Activated T-helper 1 cell treated with anti-CD3 and anti-CD28 coated beads, Interleukin-12 subunit alpha, Interleukin-12 subunit beta, Interleukin-2, Interleukin-4 antibody, amounts not matched to agents 30 ng/mL and 10 ng/mL and 1 ng/mL, durations not matched to agents 14 hours and 24 hours and 36 hours (primary cell): Measurements from ENCODE around the gene CEP70. TPM values are rescaled to one million over a fixed set of nuclear protein-coding genes. Genes with fewer than 3 reads are reported as not detected.

ENCODE experiments used
- DNase-seq: peaks from one replicate; pipeline ENCODE4 v3.0.0; 2021; ENCODE audit warnings: low spot score
- H3K27ac Mint-ChIP-seq: one replicate; pipeline ENCODE4 v1.8.0; 2021; ENCODE audit warnings: mild to moderate bottlenecking, mixed read lengths
- H3K27me3 Mint-ChIP-seq: one replicate; pipeline ENCODE4 v1.8.0; 2022; ENCODE audit warnings: mild to moderate bottlenecking, moderate library complexity, mixed read lengths; ENCODE audit not compliant: insufficient read depth
- H3K36me3 Mint-ChIP-seq: one replicate; pipeline ENCODE4 v1.8.0; 2021; ENCODE audit warnings: low read depth, mixed read lengths
- H3K4me1 Mint-ChIP-seq: one replicate; pipeline ENCODE4 v1.8.0; 2021; ENCODE audit warnings: low read depth, mixed read lengths
- H3K4me3 Mint-ChIP-seq: one replicate; pipeline ENCODE4 v1.8.0; 2021; ENCODE audit warnings: mild to moderate bottlenecking, moderate library complexity, mixed read lengths
- H3K9me3 Mint-ChIP-seq: one replicate; pipeline ENCODE4 v1.8.0; 2021; ENCODE audit warnings: mixed read lengths
- intact Hi-C: fragments of 100-400 bp; cut with micrococcal nuclease; formaldehyde crosslinking; loops from one replicate; pipeline ENCODE4 v1.15.1; 2024
- total RNA-seq: library from RNA; stranded (reverse); gene quantifications from 2 replicates; pipeline ENCODE4 v1.2.3, GENCODE V29; 2022

CEP70 gene
- total RNA-seq, 1 donor from 2014 or later: 2.4 TPM

DNA sequence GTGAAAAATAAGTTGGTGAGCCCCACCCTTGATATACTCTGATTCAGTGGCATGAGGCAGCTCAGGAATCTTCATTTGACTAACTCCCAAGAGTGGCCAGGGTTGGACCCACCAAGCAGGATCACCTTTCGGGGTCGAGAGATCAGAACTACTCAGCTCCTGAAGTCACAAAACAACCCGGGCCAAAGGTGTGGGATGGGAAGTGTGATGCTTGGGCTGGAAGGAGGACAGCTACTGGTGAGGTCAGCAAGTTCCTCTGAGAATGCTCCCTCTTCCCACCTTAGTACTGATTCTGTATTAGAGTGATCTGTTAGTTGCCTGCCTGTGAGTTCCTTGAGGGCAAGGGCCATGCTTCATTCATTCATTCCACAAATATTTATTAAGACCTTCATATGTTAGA lies 144.6 kb downstream of the CEP70 start:
- DNase-seq: no peak
- Mint-ChIP-seq H3K27ac (no peak overlapping the region), H3K36me3 (no peaks in the 10 kb centered on the region), H3K4me3 (no peak overlapping the region), H3K9me3 (no peaks in the 10 kb centered on the region), H3K4me1 (no peaks in the 10 kb centered on the region), H3K27me3 (peaks cover 8% of the 10 kb centered on the region)
- intact Hi-C loops: no loop called here

- Mint-ChIP-seq H3K27ac (no peak overlapping the region), H3K9me3 (no peaks in the 10 kb centered on the region), H3K4me3 (no peak overlapping the region), H3K36me3 (no peaks in the 10 kb centered on the region), H3K4me1 (no peaks in the 10 kb centered on the region), H3K27me3 (peaks cover 8% of the 10 kb centered on the region)
- no peak for DNase-seq
- intact Hi-C loops: no loop called here
These were observed 145.4 kb downstream of the CEP70 start for GRCh38 chr3:138448631-138449030.

DNA sequence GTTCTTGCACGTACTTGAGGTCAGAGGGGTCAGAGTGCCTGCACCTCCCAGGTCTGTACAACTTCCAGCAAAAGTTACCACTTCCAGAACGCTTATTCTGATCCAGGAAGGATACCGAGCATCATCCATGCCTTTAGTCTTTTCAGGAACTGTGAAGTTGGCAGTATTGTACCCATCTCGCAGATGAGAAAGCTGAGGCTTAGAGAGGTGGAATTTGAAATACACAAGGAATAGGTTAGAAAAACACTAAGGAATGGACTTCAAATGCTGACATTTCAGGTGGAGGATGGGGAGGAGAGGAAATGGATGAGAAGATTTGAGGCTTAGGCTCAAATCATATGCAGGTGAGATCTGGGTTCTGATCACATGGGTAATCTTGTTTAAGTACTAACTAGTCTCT lies 148.4 kb downstream of the CEP70 start:
- H3K27ac Mint-ChIP-seq: no peak overlapping the region
- no peak for DNase-seq
- intact Hi-C loops: no loop called here
- H3K4me1 Mint-ChIP-seq: no peaks in the 10 kb centered on the region
- H3K36me3 Mint-ChIP-seq: no peaks in the 10 kb centered on the region
- H3K27me3 Mint-ChIP-seq: peaks cover 7% of the 10 kb centered on the region
- no peaks in the 10 kb centered on the region for H3K9me3 Mint-ChIP-seq
- no peak overlapping the region for H3K4me3 Mint-ChIP-seq

DNA sequence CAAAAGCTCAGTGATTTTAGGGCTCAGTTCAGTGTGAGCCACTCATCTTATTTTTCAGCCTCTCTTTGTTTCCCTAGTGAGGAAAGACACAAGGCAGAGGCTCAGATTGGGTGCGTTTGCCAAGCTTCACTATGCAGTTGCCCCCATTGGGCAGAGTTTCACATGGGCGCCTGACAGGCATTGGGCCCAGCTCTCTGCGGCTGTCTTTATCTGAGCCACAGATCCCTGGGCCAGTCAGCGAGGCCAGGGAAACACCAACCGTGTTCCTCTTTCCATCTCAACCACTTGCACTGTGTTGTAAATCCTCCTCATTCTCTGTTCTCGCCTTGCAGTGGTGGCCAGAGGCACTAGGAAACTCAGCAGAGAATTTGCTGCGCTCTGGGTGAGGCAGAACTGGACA lies 148.8 kb downstream of the CEP70 start:
- no peak overlapping the region for H3K27ac Mint-ChIP-seq
- H3K36me3 Mint-ChIP-seq: no peaks in the 10 kb centered on the region
- no peaks in the 10 kb centered on the region for H3K9me3 Mint-ChIP-seq
- no peak overlapping the region for H3K4me3 Mint-ChIP-seq
- intact Hi-C loops: no loop called here
- peaks cover 6% of the 10 kb centered on the region for H3K27me3 Mint-ChIP-seq
- no peaks in the 10 kb centered on the region for H3K4me1 Mint-ChIP-seq
- no peak for DNase-seq

Other genes starting within 250 kb of the CEP70 start
- gene MRAS, start 245.7 kb downstream of the CEP70 start, total RNA-seq: 0.05 and 0.42 TPM in 2 replicates
- 0.34 and 0.44 TPM in 2 replicates for gene ESYT3, start 159.6 kb downstream of the CEP70 start, total RNA-seq
- gene FAIM, start 14.5 kb upstream of the CEP70 start, total RNA-seq: 1.4 and 2.3 TPM in 2 replicates
- gene PIK3CB, start 240.7 kb upstream of the CEP70 start, total RNA-seq: 19.3 and 22.0 TPM in 2 replicates